Neural progenitor cell (in vitro differentiated cells): Measurements from ENCODE around the gene FGD4. TPM values are rescaled to one million over a fixed set of nuclear protein-coding genes. Genes with fewer than 3 reads are reported as not detected.

ENCODE experiments used
- DNase-seq: peaks from one replicate; pipeline ENCODE4 v3.0.0-alpha.2; 2016; ENCODE audit warnings: low spot score
- H2AFZ ChIP-seq: fragments of 200-600 bp; sonication (generic); replicated peaks from 2 replicates; pipeline ENCODE4 v1.6.1; 2016; ENCODE audit warnings: antibody characterized with exemption
- H3F3A ChIP-seq: fragments of 200-600 bp; sonication (generic); 2 replicates; pipeline ENCODE4 v1.6.1; 2016; ENCODE audit warnings: antibody characterized with exemption, low read depth
- H3K27ac ChIP-seq: fragments of 200-600 bp; sonication (generic); 2 replicates; pipeline ENCODE4 v1.5.1; 2016; ENCODE audit warnings: mild to moderate bottlenecking
- H3K27me3 ChIP-seq: fragments of 200-600 bp; sonication (generic); 2 replicates; pipeline ENCODE4 v1.6.1; 2016; ENCODE audit warnings: mild to moderate bottlenecking, moderate library complexity
- H3K36me3 ChIP-seq: fragments of 200-600 bp; sonication (generic); 2 replicates; pipeline ENCODE4 v1.5.1; 2016
- H3K4me1 ChIP-seq: fragments of 200-600 bp; sonication (generic); 2 replicates; pipeline ENCODE4 v1.6.1; 2016; ENCODE audit warnings: mixed run types
- H3K4me2 ChIP-seq: fragments of 200-600 bp; sonication (generic); 2 replicates; pipeline ENCODE4 v1.6.1; 2016
- H3K4me3 ChIP-seq: fragments of 200-600 bp; sonication (generic); 2 replicates; pipeline ENCODE4 v1.5.1; 2016
- H3K79me2 ChIP-seq: fragments of 200-600 bp; sonication (generic); 2 replicates; pipeline ENCODE4 v1.6.1; 2016; ENCODE audit warnings: low read depth
- H3K9ac ChIP-seq: fragments of 200-600 bp; sonication (generic); 2 replicates; pipeline ENCODE4 v1.6.1; 2016
- H3K9me3 ChIP-seq: fragments of 200-600 bp; sonication (generic); 2 replicates; pipeline ENCODE4 v1.5.1; 2016; ENCODE audit warnings: low read depth
- H4K20me1 ChIP-seq: fragments of 200-600 bp; sonication (generic); 2 replicates; pipeline ENCODE4 v1.6.1; 2016; ENCODE audit warnings: low read depth
- H3K27ac Mint-ChIP-seq: 3 replicates; pipeline ENCODE4 v1.8.0; 2021; ENCODE audit warnings: mixed read lengths
- H3K27me3 Mint-ChIP-seq: 2 replicates; pipeline ENCODE4 v1.8.0; 2022; ENCODE audit warnings: low read depth, mild to moderate bottlenecking, inconsistent platforms, moderate library complexity, mixed read lengths; ENCODE audit not compliant: insufficient read depth
- H3K36me3 Mint-ChIP-seq: 3 replicates; pipeline ENCODE4 v1.8.0; 2021; ENCODE audit warnings: mixed read lengths
- H3K4me1 Mint-ChIP-seq: 3 replicates; pipeline ENCODE4 v1.8.0; 2021; ENCODE audit warnings: mixed read lengths
- H3K4me3 Mint-ChIP-seq: 3 replicates; pipeline ENCODE4 v1.8.0; 2021; ENCODE audit warnings: mild to moderate bottlenecking, moderate library complexity, mixed read lengths
- H3K9me3 Mint-ChIP-seq: 3 replicates; pipeline ENCODE4 v1.8.0; 2020; ENCODE audit warnings: mixed read lengths
- EZH2 ChIP-seq: fragments of 200-600 bp; sonication (generic); IDR thresholded peaks from 2 replicates; pipeline ENCODE4 v1.6.1; 2017; ENCODE audit warnings: antibody characterized with exemption, mild to moderate bottlenecking, moderate library complexity
- EZH2phosphoT487 ChIP-seq: fragments of 200-600 bp; sonication (generic); IDR thresholded peaks from 2 replicates; pipeline ENCODE4 v1.6.1; 2017; ENCODE audit warnings: antibody characterized with exemption
- total RNA-seq: library from RNA; depleted of rRNA; stranded (reverse); fragments of >200 nt; gene quantifications from 2 replicates; pipeline ENCODE4 v1.2.3, GENCODE V29; 2015; ENCODE audit warnings: low replicate concordance
- TF ChIP-seq, protein P1 (sequence below): fragments of 200-600 bp; sonication (generic); IDR thresholded peaks from 2 replicates; pipeline ENCODE4 v1.5.1; 2017; ENCODE audit warnings: antibody characterized with exemption, mild to moderate bottlenecking

FGD4 gene
- total RNA-seq, 1 donor from 2014 or later = 41.4 TPM

DNA sequence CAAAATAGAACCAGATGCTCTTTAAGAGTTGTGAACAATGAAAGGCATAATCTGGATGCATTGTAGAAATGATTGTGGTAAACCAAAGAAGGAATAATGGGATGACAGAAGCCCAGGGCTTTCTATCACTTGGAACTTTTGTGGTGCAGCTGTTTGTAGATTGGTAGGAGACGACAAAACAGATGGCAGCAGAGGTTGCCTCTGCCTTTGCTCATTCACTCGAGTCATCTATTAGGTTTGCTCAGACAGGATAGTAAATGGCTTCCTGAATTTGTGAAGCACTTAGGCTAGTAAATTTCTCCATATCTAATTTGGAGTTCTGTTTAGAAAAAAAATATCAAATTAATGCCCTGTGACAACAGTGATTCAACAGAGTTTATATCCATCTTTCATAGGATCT is 78.4 kb downstream of the FGD4 start:
- Mint-ChIP-seq H3K9me3 (no peaks in the 10 kb centered on the region), H3K27ac (peak overlapping the region; percentile 7), H3K27me3 (no peaks in the 10 kb centered on the region), H3K4me1 (peaks cover 6% of the 10 kb centered on the region), H3K36me3 (no peaks in the 10 kb centered on the region), H3K4me3 (no peak overlapping the region)
- peak overlapping the region; percentile 68 for H3K27ac ChIP-seq
- H3K27me3 ChIP-seq = no peaks in the 10 kb centered on the region
- DNase-seq = no peak
- no peaks in the 10 kb centered on the region for H4K20me1 ChIP-seq
- peak overlapping the region; percentile 50 for H3K4me2 ChIP-seq
- no peak overlapping the region for H3K9ac ChIP-seq
- no peaks in the 10 kb centered on the region for H3K36me3 ChIP-seq
- no peak overlapping the region for H3K4me3 ChIP-seq
- no peak overlapping the region for H2AFZ ChIP-seq
- TF ChIP-seq, protein P1, sequence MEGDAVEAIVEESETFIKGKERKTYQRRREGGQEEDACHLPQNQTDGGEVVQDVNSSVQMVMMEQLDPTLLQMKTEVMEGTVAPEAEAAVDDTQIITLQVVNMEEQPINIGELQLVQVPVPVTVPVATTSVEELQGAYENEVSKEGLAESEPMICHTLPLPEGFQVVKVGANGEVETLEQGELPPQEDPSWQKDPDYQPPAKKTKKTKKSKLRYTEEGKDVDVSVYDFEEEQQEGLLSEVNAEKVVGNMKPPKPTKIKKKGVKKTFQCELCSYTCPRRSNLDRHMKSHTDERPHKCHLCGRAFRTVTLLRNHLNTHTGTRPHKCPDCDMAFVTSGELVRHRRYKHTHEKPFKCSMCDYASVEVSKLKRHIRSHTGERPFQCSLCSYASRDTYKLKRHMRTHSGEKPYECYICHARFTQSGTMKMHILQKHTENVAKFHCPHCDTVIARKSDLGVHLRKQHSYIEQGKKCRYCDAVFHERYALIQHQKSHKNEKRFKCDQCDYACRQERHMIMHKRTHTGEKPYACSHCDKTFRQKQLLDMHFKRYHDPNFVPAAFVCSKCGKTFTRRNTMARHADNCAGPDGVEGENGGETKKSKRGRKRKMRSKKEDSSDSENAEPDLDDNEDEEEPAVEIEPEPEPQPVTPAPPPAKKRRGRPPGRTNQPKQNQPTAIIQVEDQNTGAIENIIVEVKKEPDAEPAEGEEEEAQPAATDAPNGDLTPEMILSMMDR = no peak
- TF ChIP-seq EZH2 = no peak
- TF ChIP-seq EZH2phosphoT487 = no peak
- H3K4me1 ChIP-seq = peaks cover 20% of the 10 kb centered on the region
- peaks cover 6% of the 10 kb centered on the region for H3F3A ChIP-seq
- H3K79me2 ChIP-seq = peaks cover 12% of the 10 kb centered on the region
- H3K9me3 ChIP-seq = no peaks in the 10 kb centered on the region

DNA sequence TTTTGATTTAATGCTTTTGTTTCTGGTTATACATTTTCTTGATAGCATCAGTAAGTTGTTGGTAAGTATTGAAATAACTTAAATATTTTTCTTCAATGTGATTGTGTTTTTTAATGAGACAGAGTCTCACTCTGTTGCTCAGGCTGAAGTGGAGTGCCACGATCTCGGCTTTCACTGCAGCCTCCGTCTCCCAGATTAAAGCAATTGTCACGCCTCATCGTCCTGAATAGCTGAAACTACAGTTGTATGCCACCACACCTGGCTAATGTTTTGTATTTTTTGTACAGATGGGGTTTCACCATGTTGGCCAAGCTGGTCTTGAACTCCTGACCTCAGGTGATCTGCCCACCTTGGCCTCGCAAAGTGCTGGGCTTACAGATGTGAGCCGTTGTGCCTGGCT is 78.8 kb downstream of the FGD4 start:
- no peaks in the 10 kb centered on the region for H3K36me3 Mint-ChIP-seq
- no peaks in the 10 kb centered on the region for H3K27me3 ChIP-seq
- H2AFZ ChIP-seq = no peak overlapping the region
- H3K4me1 ChIP-seq = peaks cover 20% of the 10 kb centered on the region
- no peaks in the 10 kb centered on the region for H3K36me3 ChIP-seq
- H3F3A ChIP-seq = peaks cover 6% of the 10 kb centered on the region
- H3K4me1 Mint-ChIP-seq = peaks cover 6% of the 10 kb centered on the region
- DNase-seq = no peak
- peak overlapping the region; percentile 50 for H3K4me2 ChIP-seq
- no peaks in the 10 kb centered on the region for H3K9me3 ChIP-seq
- H3K9me3 Mint-ChIP-seq = no peaks in the 10 kb centered on the region
- H3K4me3 Mint-ChIP-seq = no peak overlapping the region
- H4K20me1 ChIP-seq = no peaks in the 10 kb centered on the region
- TF ChIP-seq EZH2 = no peak
- TF ChIP-seq, protein P1 = no peak
- TF ChIP-seq EZH2phosphoT487 = no peak
- H3K27me3 Mint-ChIP-seq = no peaks in the 10 kb centered on the region
- peaks cover 12% of the 10 kb centered on the region for H3K79me2 ChIP-seq
- H3K4me3 ChIP-seq = no peak overlapping the region
- no peak overlapping the region for H3K27ac Mint-ChIP-seq
- no peak overlapping the region for H3K9ac ChIP-seq
- no peak overlapping the region for H3K27ac ChIP-seq

DNA sequence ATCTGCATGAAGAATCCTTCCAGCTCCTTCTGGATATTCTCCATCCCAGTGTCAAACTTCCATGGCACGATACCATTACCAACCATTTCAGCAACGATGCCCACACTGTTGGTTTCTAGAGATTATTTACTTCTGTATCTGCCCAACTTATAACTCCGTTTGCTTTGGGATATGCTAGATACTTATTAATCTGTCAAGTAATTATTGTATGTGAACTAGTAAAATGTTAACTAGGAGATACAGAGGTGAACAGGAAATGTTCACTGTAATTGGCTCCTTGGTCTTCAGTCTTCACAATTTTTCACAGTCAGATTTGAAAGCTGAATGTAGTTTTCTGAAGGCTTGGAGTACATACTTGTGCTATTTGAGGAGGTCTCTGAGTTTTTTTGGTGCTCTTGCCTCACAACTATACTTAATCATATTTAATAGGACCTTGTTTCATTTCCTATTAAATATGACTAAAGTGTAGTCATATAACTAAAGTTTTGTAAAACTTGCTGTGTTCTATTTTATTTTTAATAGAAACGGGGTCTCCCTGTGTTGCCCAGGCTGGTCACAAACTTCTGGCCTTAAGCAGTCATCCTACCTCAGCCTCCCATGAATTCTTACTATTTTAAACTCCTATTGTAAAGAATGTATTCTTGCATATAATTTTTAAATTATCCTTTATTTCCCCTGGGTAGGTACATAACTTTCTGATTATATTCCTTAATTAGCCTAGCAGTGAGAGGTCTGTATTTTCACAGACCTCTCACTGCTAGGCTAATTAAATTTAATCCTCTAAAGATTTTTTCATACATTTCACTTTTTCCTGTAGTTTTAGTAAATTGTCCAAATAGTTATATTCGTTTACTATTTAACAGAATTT is 79.7 kb downstream of the FGD4 start:
- no peak overlapping the region for H3K4me3 Mint-ChIP-seq
- peaks cover 6% of the 10 kb centered on the region for H3K4me1 Mint-ChIP-seq
- peaks cover 6% of the 10 kb centered on the region for H3F3A ChIP-seq
- H3K27ac ChIP-seq = no peak overlapping the region
- H3K27me3 ChIP-seq = no peaks in the 10 kb centered on the region
- H3K27me3 Mint-ChIP-seq = no peaks in the 10 kb centered on the region
- no peak overlapping the region for H3K4me2 ChIP-seq
- H3K79me2 ChIP-seq = peaks cover 12% of the 10 kb centered on the region
- H3K36me3 Mint-ChIP-seq = no peaks in the 10 kb centered on the region
- H3K36me3 ChIP-seq = no peaks in the 10 kb centered on the region
- H3K4me1 ChIP-seq = peaks cover 20% of the 10 kb centered on the region
- H3K9me3 ChIP-seq = no peaks in the 10 kb centered on the region
- H3K27ac Mint-ChIP-seq = no peak overlapping the region
- H3K9me3 Mint-ChIP-seq = no peaks in the 10 kb centered on the region
- TF ChIP-seq EZH2phosphoT487 (no peak), EZH2 (no peak)
- TF ChIP-seq, protein P1 = no peak
- DNase-seq = no peak
- H4K20me1 ChIP-seq = no peaks in the 10 kb centered on the region
- H3K4me3 ChIP-seq = no peak overlapping the region
- no peak overlapping the region for H3K9ac ChIP-seq
- H2AFZ ChIP-seq = no peak overlapping the region
